ENCODE measurements around the gene GRID1.
"Not testable (repeated sequence)": the region's sequence is repeated elsewhere in the genome, so short reads cannot be mapped to it uniquely, and the experiment has no call there.

The GRID1 gene

DNA sequence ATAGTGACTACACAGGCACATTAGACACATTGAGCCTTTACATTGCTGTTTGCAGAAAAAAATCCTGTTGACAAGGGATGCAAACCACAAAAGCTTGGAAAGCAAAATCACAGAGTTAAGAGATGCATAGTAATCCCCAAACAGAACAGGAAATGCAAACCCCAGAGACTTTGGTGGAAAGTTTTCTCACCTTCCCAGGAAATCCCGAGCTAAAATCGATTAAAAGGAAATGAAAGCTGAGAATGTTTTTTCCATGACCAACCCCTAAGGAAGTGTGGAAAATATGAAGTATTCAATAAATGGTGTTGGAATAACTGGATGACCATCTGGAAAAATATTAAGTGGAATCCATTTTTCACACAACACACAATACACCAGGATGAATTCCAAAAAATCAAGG lies 598.7 kb downstream of the GRID1 start:
- DNase-seq, result no peak

DNA sequence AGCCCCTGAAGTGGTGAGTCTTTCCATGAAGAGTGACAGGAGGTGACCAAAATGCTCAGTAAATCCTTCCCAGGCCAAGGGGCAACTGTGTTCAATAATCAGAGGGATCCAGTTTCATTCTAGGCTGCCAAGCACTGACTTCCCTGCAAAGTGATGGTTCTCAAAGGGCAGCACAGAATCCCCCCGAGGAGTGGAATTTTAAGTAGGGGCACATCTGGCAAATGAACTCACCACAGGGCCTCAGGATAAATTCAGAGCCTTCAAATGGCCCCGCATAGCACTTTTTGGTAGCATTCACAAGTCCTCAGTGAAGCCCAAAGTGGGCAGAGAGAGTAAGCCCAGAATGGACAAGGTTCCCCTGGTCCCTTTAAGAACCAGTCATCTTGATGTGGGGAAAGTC lies 602.5 kb downstream of the GRID1 start:
- no peak for DNase-seq

DNA sequence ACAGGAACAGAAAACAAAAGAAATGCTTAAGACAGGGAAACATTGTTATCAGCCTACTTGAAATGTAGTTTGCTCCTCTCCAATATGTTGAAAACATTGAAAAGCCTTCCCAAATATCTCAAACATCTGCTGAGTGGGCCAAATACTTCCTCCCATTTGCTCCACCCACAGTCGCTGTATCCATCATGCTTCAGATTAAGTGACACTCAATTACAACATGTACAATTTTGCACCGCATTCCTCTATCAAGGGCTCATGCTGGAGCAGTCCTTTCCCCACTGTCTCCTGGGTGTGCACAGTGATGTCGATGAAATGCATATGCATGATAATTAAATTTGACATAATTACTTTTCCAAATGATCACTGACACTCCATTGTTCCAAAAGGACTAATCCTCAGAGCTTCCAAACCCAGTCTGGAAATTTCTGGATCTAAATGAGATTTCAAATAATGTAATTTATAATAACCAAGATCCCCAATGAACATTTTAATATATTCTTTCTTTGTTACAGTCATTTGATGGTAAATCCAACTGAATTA lies 604.6 kb downstream of the GRID1 start:
- no peak for DNase-seq

DNA sequence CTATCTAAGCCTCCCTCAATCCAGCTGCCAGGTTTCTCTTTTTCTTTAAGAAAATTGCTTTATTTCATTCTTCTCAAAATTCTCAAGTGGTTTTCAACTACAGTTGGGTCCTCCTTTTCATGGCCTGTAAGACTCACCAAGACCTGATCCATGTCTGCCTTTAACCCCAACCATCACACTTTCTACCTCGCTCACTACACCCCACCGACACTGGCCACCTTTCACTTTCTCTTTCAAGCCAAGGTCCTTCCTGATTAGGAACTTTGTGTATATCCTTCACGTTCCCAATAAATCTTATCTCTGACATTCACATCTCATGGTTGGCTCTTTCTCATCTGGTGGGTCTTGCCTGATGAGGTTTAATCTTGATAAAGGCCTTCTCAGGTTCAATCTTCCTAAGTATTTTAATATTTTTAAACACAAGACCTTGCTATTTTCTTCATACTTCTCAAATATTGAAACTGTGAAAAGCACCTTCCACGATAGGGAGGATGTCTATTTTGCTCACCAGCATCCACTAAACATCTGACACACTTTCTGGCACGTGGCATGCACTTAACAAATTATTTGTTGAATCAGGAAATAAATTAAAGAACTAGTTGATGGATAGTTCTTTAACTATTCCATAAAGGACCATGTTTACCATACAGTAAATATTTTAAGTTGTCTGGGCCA lies 624.8 kb downstream of the GRID1 start:
- DNase-seq, result no peak

DNA sequence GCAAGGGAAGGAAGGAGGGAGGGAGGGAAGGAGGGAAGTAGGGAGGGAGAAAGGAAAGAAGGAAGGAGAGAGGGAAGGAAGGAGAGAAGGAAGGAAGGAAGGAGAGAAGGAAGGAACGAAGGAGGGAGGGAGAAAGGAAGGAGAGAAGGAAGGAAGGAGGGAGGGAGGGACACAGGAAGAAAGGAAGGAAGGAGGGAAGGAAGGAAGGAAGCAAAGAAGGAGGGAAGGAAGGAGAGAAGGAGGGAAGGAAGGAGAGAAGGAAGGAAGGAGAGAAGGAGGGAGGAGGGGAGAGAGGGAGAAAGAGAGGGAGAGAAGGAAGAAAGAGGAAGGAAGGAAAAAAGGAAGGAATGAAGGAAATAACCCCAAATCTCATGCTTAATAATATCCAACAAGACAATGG lies 630.6 kb downstream of the GRID1 start:
- DNase-seq, result no peak

DNA sequence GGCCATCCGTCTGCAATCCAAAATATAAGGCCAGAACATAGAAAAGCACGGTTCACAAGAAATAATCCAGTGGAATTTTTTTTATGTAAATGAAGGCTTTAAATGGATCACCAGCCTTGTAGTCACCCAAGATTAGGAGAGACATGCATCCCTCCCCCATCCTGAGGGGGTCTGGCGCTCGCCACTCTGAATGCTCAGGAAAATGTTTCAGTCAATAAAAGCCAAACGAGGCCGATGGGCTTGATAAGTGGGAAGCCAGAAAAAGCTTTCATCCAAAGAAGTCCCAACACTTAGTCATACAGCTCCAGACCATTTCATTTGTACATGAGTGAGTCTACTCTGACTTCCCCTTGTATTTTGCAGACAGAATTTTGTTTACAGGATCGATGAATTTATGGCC lies 631.8 kb downstream of the GRID1 start:
- DNase-seq, result no peak

DNA sequence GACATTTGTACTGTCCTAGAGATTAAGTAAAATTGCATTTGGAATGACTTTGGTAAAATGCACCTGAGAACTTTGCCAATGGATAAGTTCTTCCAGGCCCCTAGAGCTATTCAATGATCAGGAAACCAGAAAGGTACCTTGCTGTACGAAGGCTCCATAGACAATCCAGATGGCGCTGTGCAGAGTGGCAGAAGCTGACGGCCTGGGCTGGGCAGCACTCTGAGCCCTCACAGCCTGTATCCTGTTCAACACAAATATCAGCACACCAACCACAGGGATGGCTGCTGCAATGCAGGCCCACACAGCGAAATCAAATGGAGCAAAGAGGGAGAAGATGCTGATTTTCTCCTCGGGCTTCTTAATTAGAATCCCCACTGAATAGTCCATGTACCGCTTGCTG lies 642.4 kb downstream of the GRID1 start:
- DNase-seq, result no peak

DNA sequence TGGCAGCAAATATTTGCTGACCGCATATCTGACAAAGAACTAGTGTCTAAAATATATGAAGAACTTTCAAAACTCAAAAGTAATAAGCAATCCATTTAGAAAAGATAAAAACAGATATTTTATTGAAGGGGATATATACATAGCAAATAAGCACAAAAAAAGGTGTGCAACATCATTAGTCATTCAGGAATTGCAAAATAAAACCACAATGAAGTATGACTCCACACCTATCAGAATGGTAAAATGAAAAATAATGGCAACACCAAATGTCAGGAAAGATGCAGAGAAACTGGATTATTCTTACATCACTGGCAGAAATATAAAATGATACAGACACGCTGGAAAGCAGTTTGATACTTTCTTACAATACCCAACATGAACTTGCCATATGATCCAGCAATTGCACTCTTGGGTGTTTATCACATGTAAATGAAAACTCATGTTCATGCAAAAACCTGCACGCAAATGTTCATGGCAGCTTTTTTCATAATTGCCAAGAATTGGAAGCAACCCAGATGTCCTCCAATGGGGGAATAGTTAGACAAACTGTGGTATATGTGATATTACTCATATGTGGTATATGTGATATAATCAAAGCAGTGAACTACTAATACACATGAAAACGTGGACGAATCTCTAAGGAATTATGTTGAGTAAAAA lies 645.5 kb downstream of the GRID1 start:
- no peak for DNase-seq

DNA sequence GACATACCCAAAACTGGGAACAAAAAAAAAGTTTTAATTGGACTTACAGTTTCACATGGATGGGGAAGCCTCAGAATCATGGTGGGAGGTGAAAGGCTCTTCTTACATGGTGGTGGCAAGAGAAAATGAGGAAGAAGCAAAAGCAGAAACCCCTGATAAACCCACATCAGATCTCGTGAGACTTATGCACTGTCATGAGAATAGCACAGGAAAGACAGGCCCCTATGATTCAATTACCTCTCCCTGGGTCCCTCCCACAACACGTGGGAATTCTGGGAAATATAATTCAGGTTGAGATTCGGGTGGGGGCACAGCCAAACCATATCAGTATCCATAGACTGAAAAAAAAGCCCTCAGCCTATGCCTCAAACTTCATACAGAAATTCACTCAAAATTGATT lies 647.2 kb downstream of the GRID1 start:
- no peak for DNase-seq

DNA sequence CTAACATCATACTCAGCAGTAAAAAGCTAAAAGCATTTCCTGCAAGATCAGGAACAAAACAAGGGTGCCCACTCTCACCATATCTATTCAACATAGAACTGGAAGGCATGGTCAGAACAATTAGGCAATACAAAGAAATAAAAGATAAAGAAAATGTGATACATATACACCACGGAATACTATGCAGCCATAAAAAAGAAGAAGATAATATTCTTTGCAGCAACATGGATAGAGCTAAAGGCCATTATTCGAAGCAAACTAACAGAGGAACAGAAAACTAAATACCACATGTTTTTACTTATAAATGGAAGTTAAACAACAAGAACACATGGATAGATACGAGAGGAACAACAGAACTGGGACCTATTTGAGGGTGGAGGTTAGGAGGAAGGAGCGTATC lies 652.7 kb downstream of the GRID1 start:
- no peak for DNase-seq

DNA sequence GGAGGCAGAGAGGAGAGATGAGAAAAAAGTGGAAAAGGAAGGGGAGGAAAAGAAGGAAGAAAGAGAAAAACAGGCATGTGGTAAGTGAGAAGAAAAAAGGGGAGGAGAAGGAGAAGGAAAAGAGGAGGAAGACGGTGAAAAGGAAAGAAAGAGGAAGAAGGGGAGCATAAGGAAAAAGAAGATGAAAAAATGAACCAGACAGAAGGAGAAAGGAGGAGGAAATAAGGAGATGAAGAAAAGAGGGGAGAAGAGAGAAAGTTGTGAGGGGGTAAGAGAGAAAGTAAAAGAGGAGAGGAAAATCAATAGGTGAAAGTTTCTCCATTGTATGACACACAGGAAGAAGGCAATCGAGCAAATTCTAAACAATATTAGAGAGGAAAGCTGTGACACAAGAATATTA lies 663.8 kb downstream of the GRID1 start:
- no peak for DNase-seq

DNA sequence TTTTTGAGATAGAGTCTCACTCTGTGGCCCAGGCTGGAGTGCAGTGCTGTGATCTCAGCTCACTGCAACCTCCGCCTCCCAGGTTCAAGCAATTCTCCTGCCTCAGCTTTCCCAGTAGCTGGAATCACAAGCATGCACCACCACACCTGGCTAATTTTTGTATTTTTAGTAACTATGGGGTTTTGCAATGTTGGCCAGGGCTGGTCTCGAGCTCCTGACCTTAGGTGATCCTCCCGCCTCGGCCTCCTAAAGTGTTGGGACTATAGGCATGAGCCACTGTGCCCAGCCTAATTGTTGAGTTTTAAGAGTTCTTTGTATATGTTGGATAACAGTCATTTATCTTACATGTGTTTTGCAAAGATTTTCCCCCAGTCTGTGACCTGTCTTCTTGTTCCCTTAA lies 667.5 kb downstream of the GRID1 start:
- not testable (repeated sequence) for DNase-seq

DNA sequence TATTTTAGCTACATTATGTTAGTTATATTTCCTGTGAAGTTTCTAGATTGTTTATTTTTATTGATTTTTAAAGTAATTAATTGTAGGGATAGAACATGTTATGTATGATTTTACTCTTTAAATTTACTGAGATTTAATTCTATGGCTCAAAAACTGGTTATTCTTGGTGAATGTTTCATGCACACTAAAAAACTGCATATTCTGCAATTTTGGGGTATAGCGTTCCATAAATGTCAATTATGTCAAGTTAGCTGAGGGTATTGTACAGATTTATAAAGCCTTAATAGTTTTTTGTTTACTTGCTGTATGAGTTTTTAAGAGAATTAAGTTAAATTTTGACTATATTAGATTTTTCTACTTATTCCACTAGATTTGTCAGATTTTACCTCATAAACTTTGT lies 669.7 kb downstream of the GRID1 start:
- no peak for DNase-seq

DNA sequence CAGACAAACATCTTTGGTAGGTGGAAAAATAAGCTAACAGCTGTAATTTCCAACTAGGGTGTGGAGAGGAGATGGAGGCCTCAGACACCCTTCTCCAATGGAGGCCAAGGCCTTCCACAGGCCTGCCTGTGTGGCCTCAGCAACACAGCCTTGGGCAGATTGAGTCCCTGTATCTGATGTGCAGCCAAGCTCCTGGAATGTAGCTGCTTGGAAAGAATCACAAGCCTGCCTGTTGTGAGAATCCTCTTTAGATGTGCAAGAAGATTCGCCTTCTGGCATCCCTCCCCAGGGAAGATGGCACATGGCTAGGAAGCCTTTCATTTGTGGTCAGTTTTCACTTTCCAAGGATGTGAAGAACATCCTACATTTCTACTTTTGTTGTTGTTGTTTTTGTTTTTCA lies 684.0 kb downstream of the GRID1 start:
- DNase-seq, result no peak

DNA sequence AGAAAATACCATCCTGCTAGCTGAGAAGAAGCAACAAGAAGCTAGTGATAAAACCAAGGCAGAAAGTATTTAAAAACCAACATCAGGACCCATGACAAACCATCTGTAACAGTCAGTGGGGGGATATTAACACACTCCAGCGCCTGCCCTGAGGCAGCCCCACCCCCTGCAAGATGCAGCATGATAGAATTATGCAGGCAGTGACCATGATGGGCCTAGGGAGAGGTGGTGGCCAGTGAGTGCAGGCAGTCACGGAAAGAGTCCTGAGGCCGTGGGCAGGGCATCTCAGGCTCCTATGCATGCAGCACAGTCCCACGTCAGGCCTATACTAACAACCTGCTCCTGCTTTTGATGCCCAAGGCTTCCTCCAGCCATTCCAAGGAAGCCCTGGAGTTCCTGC lies 686.9 kb downstream of the GRID1 start:
- DNase-seq, result no peak

DNA sequence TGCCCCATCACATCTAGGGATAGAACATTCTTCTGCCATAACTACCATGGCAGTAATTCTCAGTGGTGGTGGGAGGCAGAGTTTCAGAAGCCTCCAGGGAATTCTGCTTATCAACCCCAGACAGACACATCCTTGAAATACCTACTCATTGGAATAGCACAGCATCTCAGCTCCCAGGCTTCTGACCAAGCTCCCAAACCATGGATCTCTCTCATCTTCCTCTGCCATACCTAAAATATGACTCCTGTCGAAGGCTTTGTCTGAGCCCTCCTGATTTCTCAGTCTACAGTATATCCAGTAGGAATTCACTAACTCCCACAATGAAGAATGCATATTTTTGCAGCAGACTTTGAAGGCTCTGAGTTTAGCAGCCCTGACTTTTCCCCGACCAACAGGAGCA lies 687.5 kb downstream of the GRID1 start:
- DNase-seq, result no peak

DNA sequence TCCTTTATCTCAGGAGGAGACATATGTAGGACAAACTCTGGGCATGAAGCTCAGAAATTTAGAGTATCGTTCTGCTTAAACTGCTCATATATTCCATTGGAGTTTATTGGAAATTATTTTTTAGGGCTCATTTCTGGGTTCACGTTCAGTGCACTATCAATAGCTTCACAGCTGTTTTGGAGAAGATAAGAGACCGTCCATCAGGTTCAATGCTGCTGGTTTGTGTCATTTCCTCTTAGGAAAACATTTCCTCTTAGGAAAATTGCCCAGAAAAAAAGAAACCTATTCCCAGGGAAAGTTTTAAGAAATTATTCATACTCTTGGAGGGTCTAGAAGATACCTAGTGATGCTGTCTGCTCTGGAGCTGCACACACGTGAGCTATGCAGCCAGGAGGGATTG lies 691.7 kb downstream of the GRID1 start:
- DNase-seq, result no peak

DNA sequence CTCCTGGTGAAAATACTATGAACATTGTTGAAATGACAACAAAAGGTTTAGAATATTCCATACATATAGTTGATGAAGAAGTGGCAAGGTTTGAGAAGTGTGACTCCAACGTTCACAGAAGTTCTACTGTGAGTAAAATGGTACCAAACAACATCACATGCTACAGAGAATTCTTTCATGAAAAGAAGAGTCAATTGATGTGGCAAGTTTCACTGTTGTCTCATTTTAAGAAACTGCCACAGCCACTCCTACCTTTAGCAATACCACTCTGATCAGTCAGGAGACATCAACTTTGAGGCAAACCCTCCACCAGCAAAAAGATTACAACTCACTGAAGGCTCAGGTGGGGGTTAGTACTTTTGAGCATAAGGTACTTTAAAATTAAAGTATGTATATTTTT lies 693.3 kb downstream of the GRID1 start:
- no peak for DNase-seq

DNA sequence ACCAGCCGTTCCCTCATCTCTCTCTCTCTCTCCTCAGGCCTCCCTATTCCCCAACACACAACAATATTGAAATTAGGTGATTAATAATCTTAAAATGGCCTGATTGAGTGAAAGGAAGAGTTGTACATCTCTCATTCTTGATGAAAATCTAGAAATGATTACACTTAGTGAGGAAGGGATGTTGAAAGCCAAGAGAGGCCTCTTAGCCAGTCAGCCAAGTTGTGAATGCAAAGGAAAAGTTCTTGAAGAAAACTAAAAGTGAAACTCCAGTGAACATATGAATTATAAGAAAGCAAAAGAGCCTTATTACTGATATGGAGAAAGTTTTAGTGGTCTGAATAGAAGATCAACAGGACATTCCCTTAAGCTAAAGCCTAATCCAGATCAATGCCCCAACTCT lies 695.1 kb downstream of the GRID1 start:
- DNase-seq, result no peak

DNA sequence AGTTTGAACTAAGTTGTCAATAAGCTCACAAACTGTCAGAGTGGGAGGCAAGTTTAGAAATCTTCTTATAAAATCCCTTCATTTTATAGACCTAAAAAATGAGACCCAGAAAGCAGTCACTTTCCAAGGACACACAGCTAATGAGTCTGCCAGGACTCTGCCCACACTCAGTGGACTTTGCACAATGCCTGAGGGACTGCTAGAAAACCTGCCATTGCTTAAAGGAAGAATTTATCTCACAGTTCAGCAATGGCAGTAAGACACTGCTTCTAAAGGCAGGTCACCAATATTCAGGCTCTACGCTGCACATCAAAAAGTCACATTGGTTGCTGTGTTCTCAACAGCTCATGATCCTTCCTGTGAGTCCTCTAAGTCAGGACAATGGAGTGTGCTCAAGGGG lies 698.1 kb downstream of the GRID1 start:
- DNase-seq, result no peak

DNA sequence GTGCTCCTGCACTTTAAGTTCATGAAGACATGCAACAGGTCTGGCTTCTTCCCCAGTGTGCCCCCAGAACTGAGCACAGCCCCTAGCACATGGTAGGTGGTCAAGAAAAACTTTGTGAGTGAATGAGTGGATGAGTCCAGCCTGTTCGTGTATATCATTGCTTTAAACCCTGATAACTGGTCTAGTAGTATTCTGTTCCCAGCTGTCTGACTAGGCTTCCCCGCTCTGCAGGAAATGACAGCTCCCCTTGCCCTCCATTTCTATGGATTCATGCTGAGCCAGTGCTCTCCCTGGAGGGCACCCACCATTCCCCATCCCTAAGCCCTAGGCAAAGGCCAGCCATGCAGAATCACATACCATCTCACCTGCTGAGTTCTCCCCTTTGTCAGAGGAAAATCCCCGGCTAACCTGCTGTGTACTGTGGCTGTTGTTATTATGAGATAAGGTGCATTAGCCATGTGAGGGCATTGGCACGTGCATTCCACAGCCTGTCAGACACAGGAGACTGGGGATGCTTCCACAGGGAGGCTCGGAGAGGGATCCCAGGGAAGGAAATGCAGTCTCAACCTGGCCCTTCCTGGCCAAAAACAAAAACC lies 698.9 kb downstream of the GRID1 start:
- no peak for DNase-seq

DNA sequence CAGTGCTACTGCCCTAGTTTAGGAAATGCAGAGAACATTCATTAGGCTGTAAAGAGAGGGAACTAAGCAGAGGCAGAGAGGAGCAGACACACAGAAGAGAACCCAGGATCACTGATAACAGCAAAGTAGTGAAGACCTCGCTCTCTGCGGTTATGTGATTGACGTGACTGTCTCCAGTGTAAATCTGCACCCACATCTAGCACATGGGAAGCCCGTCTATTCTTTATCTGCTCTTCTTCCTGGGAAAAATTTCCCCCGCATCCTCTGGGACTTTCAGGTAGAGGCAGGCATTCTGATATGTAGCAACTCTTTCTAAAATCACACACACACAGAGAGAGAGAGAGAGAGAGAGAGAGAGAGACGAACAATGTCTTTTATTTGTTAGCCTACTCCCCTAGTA lies 699.6 kb downstream of the GRID1 start:
- DNase-seq, result no peak

DNA sequence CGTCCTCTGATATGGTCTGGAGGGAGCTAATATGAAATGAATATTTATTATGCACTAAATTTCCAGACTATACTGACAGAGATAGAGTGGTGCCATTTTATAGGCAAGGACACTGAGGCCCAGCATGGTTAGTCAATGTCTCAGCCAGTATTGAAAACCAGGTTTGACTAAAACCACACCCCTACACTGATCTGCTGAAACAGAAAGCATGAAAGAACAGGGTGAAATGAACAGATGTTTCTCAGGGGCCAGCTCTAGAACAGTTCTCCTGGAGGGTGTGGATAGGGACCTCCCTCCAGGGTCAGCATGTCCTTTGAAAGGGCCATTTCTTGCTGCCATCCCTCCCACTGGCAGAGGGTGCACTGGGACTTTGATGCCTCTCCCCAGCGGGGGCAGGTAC lies 700.5 kb downstream of the GRID1 start:
- DNase-seq, result no peak

DNA sequence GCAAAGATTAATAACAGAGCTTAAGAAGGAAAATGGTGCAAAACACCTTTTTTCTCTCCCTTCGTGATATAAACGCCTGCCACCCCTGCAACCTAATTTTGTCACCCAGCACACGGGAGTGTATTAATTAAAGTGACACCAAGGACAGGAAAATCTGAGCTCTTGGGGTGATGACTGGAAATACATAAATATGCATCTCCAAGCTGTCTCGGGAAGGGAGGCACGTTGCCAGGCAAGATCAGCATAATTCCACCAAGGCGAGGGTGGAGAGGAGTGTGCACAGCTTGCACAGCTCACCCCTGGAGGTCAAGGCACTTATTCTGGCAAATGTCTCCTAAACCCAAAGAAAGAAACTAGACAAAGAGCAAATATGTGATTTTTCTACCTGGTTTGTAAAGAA lies 700.9 kb downstream of the GRID1 start:
- DNase-seq, result no peak

DNA sequence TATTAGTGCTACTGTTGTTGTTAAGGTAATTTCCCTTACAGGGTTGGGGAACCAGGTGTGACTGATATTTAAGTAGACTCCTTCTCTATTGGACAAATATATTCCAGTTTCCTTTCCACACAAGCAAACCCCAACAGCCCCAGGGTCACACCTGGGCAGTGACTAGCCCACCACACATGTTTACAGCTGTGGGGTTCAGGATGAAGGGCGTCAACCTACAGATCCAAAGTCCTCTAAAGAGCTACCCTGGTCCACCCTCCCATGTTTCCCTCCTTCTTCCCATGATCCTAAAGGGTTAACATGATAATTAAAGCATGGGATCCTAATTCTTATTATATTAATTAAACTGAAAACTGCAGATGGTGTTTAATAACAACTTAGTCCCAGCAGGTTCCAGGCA lies 701.5 kb downstream of the GRID1 start:
- DNase-seq, result no peak
